Activated naive CD4-positive, alpha-beta T cell treated with anti-CD3 and anti-CD28 coated beads for 36 hours (primary cell): Measurements from ENCODE around the gene LNX1. TPM values are rescaled to one million over a fixed set of nuclear protein-coding genes. Genes with fewer than 3 reads are reported as not detected.
"Not testable (repeated sequence)": the region's sequence is repeated elsewhere in the genome, so short reads cannot be mapped to it uniquely, and the experiment has no call there.

Experiments used
- CTCF ChIA-PET: fragments of 350-600 bp; sonication (Branson Sonifier 250); formaldehyde crosslinking; loops from one replicate; lab custom pipeline; 2021; ENCODE audit warnings: antibody characterized with exemption; lab: Charles Lee
- DNase-seq: peaks from one replicate; pipeline ENCODE4 v3.0.0-alpha.2; 2020
- H3K27ac Mint-ChIP-seq: one replicate; pipeline ENCODE4 v1.8.0; 2021; ENCODE audit warnings: mild to moderate bottlenecking, mixed read lengths
- H3K27me3 Mint-ChIP-seq: one replicate; pipeline ENCODE4 v1.8.0; 2021; ENCODE audit warnings: low read depth, mixed read lengths
- H3K36me3 Mint-ChIP-seq: one replicate; pipeline ENCODE4 v1.8.0; 2021; ENCODE audit warnings: low read depth, mixed read lengths
- H3K4me1 Mint-ChIP-seq: one replicate; pipeline ENCODE4 v1.8.0; 2021; ENCODE audit warnings: low read depth, mixed read lengths
- H3K4me3 Mint-ChIP-seq: one replicate; pipeline ENCODE4 v1.8.0; 2021; ENCODE audit warnings: mild to moderate bottlenecking, moderate library complexity, mixed read lengths
- H3K9me3 Mint-ChIP-seq: one replicate; pipeline ENCODE4 v1.8.0; 2021; ENCODE audit warnings: mixed read lengths
- intact Hi-C: fragments of 100-400 bp; cut with micrococcal nuclease; formaldehyde crosslinking; loops from one replicate; pipeline ENCODE4 v1.15.1; 2023
- total RNA-seq, 2 experiments: library from RNA; stranded (reverse); gene quantifications; one replicate each; pipeline ENCODE4 v1.2.3, GENCODE V29; 2021

Gene LNX1
- total RNA-seq, 2 experiments from 2014 or later: 0.17 TPM; not detected in 1

GRCh38 chr4:53424280-53424679, 167.0 kb downstream of the LNX1 start:
- intact Hi-C loops: no loop called here
- Mint-ChIP-seq H3K9me3 (no peaks in the 10 kb centered on the region), H3K27ac (no peak overlapping the region), H3K4me3 (no peak overlapping the region), H3K27me3 (no peaks in the 10 kb centered on the region), H3K4me1 (no peaks in the 10 kb centered on the region), H3K36me3 (peaks cover 12% of the 10 kb centered on the region)
- CTCF ChIA-PET: no interaction called here
- DNase-seq: no peak

GRCh38 chr4:53422367-53422766, 168.9 kb downstream of the LNX1 start:
- CTCF ChIA-PET: no interaction called here
- Mint-ChIP-seq H3K9me3 (no peaks in the 10 kb centered on the region), H3K36me3 (peaks cover 10% of the 10 kb centered on the region), H3K4me3 (no peak overlapping the region), H3K27me3 (no peaks in the 10 kb centered on the region), H3K4me1 (peaks cover 4% of the 10 kb centered on the region), H3K27ac (no peak overlapping the region)
- intact Hi-C loops: no loop called here
- no peak for DNase-seq

- Mint-ChIP-seq H3K4me1 (peaks cover 4% of the 10 kb centered on the region), H3K27me3 (no peaks in the 10 kb centered on the region), H3K9me3 (no peaks in the 10 kb centered on the region), H3K36me3 (peaks cover 10% of the 10 kb centered on the region), H3K27ac (no peak overlapping the region), H3K4me3 (no peak overlapping the region)
- CTCF ChIA-PET: no interaction called here
- intact Hi-C loops: no loop called here
- no peak for DNase-seq
These were observed 169.5 kb downstream of the LNX1 start for GRCh38 chr4:53421791-53422190.

GRCh38 chr4:53419208-53419607, 172.1 kb downstream of the LNX1 start:
- peaks cover 13% of the 10 kb centered on the region for H3K36me3 Mint-ChIP-seq
- DNase-seq: no peak
- peaks cover 15% of the 10 kb centered on the region for H3K4me1 Mint-ChIP-seq
- H3K27ac Mint-ChIP-seq: no peak overlapping the region
- CTCF ChIA-PET: interaction anchor here (0.7 kb wide), 1 partner anchor 293 kb away, joined by 3 read pairs; no protein-coding TSS in a partner anchor
- no peaks in the 10 kb centered on the region for H3K27me3 Mint-ChIP-seq
- intact Hi-C loops: no loop called here
- no peaks in the 10 kb centered on the region for H3K9me3 Mint-ChIP-seq
- no peak overlapping the region for H3K4me3 Mint-ChIP-seq

- Mint-ChIP-seq H3K4me1 (peaks cover 37% of the 10 kb centered on the region), H3K36me3 (peaks cover 44% of the 10 kb centered on the region), H3K9me3 (peaks cover 11% of the 10 kb centered on the region)
- H3K27ac Mint-ChIP-seq, DNase-seq, H3K27me3 Mint-ChIP-seq, CTCF ChIA-PET, intact Hi-C loops, H3K4me3 Mint-ChIP-seq: not testable (repeated sequence)
These were observed 181.8 kb downstream of the LNX1 start for GRCh38 chr4:53409479-53409878.

Other genes starting within 250 kb of the LNX1 start
- 10 to 100 TPM; 14.3 to 15.1 TPM for gene SCFD2, start 225.4 kb downstream of the LNX1 start, total RNA-seq
- gene FIP1L1, start 213.8 kb downstream of the LNX1 start, total RNA-seq: 10 to 100 TPM; 49.9 to 55.4 TPM